Measurements from ENCODE around the gene SLA2. TPM values are rescaled to one million over a fixed set of nuclear protein-coding genes. Genes with fewer than 3 reads are reported as not detected.
"Not testable (repeated sequence)": the region's sequence is repeated elsewhere in the genome, so short reads cannot be mapped to it uniquely, and the experiment has no call there.

SLA2 gene
- total RNA-seq, 1 donor from 2014 or later: 68.9 TPM

DNA sequence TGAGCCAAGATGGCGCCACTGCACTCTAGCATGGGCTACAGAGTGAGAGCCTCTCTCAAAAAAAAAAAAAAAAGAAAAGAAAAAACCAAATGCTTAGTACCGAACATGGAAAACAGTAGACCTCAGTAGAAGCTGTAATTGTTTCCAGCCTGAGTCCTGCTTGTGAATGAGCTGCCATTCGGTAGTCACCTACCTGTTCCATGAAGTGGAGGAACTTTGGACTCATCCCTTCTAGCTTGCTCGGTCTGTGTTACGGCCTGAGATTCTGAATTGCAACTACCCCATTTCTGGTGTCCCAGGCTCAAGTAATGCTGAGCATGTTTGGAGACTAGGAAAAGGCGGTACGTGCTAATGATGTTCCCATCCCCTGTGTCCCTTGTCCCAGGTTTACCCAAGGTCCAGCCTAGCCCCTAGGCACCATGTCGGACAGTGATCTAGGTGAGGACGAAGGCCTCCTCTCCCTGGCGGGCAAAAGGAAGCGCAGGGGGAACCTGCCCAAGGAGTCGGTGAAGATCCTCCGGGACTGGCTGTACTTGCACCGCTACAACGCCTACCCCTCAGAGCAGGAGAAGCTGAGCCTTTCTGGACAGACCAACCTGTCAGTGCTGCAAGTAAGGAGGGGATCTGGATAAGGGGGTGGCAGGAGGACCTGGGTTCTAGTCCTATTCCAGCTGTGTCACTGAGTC lies 67.5 kb downstream of the SLA2 start:
- intact Hi-C loops (cut with micrococcal nuclease): loop anchor here (10.0 kb wide), 1 partner anchor 66 kb away; the partner anchor contains the start of gene SLA2

DNA sequence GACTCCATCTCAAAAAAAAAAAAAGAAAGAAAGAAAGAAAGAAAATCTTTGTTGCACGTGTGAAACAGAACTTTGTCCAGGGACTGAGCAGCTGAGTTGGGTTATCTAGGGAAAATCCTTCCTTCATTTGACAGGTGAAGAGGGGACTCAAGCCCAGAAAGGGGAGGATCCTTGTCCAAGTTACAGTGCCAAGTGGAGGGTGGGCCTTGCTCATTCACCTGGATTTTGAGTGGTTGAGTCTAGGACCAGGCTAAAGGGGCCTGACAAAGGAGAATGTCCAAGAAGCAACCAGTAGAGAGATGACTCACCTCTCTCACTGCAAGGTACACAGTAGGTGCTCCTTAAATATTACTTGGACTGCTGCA lies 69.9 kb downstream of the SLA2 start:
- intact Hi-C loops (cut with micrococcal nuclease): loop anchor here (10.0 kb wide), 1 partner anchor 69 kb away; the partner anchor contains the start of gene SLA2

DNA sequence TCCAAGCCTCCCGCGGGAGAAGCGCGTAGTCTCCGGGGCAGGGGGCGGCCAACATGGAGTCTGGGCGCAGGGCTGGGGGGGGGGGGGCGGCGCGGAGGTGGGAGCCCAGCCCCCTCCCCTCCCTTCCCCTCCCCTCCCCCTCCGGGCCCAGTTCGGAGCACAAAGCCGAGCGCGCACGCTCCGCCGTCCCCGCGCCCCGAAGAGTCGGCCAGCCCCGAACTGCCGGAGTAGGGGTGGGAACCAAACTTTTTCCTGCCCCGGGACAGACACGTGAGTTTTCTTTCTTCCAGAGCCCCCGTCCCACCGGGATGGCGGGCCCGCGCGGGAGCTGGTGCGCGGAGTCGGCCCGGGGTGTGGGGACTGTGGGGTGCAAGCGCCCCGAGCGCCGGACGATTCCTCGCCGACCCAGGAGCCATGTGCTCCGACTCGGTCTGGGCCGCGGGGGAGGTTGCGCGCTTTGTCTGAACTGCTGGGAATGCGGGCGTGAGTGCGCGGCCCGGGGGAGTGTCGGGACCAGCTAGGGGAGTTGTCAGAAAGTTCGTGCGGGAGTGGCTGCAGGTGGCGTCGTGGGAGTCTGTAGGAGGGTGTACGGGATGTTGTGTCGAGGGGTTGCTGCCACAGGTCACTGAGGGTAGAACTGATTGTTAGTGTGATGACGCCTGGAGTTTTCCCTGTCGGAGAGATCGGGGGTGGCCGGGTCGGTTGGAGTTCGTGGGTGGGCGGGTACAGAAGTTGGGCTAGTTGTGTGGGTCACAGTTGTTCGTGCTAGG lies 71.4 kb downstream of the SLA2 start:
- intact Hi-C loops (cut with micrococcal nuclease): loop anchor here (1.0 to 10.0 kb wide), 4 partner anchors 8 to 107 kb away; partner anchors contain the start of gene SLA2

- intact Hi-C loops (cut with micrococcal nuclease): loop anchor here (1.0 to 10.0 kb wide), 4 partner anchors 8 to 107 kb away; partner anchors contain the start of genes RAB5IF and SLA2
Measured at GRCh38 chr20:36573798-36574365, 72.1 kb downstream of the SLA2 start.

- intact Hi-C loops (cut with micrococcal nuclease): loop anchor here (1.0 to 10.0 kb wide), 3 partner anchors 32 to 106 kb away; partner anchors contain the start of genes RAB5IF and SLA2
Measured at GRCh38 chr20:36573103-36573797, 72.7 kb downstream of the SLA2 start, which contains the start of gene TGIF2. TGIF2 (plus strand) TSS chr20:36573597; CDS start chr20:36578775, 5,178 bp downstream.

GRCh38 chr20:36572701-36573102 lies 73.3 kb downstream of the SLA2 start:
- intact Hi-C loops (cut with micrococcal nuclease): loop anchor here (1.0 to 10.0 kb wide), 3 partner anchors 33 to 105 kb away; partner anchors contain the start of genes RAB5IF and SLA2

DNA sequence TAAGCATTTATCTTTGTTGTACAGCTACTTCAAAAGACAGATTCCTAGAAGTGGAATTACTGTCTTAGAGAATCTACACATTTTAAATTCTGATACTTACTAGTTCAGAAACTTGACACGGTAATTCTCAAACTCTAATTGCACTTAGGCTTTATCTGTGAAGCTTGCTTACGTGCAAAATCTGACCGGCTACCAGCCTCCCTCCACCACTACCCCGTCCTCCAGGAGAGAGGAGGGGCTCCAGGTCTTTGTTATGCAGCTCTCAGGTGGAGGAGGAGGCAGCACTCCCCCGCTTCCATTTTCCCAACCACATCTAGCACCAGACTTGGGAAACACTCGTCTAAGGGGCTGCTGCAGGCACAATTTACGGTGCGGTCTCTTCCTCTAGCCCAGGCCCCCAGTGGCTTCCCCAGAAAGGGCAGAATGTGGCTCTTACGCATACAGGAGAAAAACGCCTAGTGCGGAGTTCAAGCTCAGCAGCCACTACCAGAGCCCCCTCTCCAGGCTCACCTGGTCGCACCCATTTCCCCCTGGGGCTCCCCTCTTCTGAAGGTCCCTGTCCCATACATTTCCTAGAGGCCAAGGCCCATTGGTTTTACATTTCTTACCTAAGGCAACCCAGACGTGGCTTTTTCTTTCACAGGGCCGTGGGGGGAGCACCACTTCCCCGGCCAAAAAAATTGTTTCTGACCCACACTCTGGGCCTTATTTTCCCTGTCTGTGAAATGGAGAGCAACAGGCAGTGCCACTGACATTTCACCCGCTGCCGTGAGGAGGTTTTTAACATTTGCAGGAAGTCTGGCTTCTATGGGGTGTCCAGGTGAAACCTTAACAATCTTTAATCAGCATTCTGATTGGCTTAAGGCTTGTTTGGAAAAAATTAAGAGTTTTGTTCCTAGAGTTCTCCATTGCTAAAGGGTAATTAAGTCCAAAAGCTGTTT lies 74.2 kb downstream of the SLA2 start:
- intact Hi-C loops (cut with micrococcal nuclease): loop anchor here (5.0 to 10.0 kb wide), 2 partner anchors 73 to 105 kb away; partner anchors contain the start of gene SLA2

GRCh38 chr20:36569847-36570429 lies 76.1 kb downstream of the SLA2 start:
- intact Hi-C loops (cut with micrococcal nuclease): loop anchor here (5.0 to 10.0 kb wide), 2 partner anchors 75 to 103 kb away; partner anchors contain the start of gene SLA2

- intact Hi-C loops (cut with micrococcal nuclease): no loop called here
Measured at GRCh38 chr20:36565520-36565919, 80.5 kb downstream of the SLA2 start.

DNA sequence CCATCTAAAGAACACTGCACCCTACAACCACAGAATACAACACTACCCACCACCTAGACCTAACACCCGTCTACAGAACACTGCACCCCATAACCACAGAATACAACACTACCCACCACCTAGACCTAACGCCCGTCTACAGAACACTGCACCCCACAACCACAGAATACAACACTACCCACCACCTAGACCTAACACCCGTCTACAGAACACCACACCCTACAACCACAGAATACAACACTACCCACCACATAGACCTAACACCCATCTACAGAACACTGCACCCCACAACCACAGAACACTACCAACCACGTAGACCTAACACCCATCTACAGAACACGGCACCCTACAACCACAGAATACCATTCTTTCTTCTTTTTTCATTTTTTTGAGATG lies 81.3 kb downstream of the SLA2 start:
- intact Hi-C loops (cut with micrococcal nuclease): not testable (repeated sequence)

DNA sequence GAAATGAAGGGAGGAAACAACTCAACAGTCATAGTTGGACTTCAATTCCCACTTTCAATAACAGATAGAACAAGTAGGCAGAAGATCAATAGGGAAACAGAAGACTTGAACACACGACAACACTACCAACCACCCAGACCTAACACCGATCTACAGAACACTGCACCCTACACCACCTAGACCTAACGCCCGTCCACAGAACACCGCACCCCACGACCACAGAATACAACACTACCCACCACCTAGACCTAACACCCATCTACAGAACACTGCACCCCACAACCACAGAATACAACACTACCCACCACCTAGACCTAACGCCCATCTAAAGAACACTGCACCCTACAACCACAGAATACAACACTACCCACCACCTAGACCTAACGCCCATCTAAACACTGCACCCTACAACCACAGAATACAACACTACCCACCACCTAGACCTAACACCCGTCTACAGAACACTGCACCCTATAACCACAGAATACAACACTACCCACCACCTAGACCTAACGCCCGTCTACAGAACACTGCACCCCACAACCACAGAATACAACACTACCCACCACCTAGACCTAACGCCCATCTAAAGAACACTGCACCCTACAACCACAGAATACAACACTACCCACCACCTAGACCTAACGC lies 81.8 kb downstream of the SLA2 start:
- intact Hi-C loops (cut with micrococcal nuclease): not testable (repeated sequence)

- intact Hi-C loops (cut with micrococcal nuclease): no loop called here
Measured at GRCh38 chr20:36563374-36563773, 82.6 kb downstream of the SLA2 start.

DNA sequence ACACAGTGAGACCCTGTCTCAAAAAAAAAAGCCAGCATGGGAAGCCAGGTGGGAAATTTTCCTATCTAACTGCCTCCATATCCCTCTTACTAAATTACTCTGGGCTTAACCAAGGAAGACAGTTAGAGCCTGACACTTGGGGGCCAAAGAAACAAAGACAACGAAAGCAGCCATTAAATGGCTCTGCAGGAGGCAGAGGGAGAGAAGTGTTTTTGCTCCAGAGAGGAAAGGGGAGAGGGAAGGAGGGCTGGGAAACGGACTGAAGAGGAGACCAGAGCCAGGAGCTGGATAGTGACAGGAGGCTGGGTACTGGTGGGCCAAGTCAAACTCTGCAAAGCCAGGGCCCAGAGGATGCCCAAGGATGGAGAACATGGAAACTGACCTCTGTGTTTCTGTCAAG lies 83.3 kb downstream of the SLA2 start:
- intact Hi-C loops (cut with micrococcal nuclease): no loop called here

Other genes starting within 250 kb of the SLA2 start
- gene MYL9, start 104.7 kb downstream of the SLA2 start, total RNA-seq: 2.2 and 2.5 TPM in 2 replicates
- gene TGIF2, start 72.6 kb downstream of the SLA2 start, total RNA-seq: 30.5 and 33.0 TPM in 2 replicates
- gene RAB5IF, start 40.4 kb downstream of the SLA2 start, total RNA-seq: 107 and 112 TPM in 2 replicates
- gene NDRG3, start 99.9 kb upstream of the SLA2 start, total RNA-seq: 30.0 and 33.2 TPM in 2 replicates
- gene DSN1, start 127.6 kb upstream of the SLA2 start, total RNA-seq: 35.1 and 35.9 TPM in 2 replicates
- gene TLDC2, start 229.9 kb upstream of the SLA2 start, total RNA-seq: not detected in 2 replicates

All from T-helper 2 cell treated with Interferon-gamma antibody and Interleukin-4, amounts not matched to agents 100 ng/mL and 5 ng/mL, for 36 hours (primary cell).